Keratinocyte (primary cell): Measurements from ENCODE around the gene TEX29. TPM values are rescaled to one million over a fixed set of nuclear protein-coding genes. Genes with fewer than 3 reads are reported as not detected.

ENCODE experiments used
- DNase-seq: peaks from one replicate; pipeline ENCODE4 v3.0.0-alpha.2; 2011; ENCODE audit warnings: low read depth, missing footprints, low spot score
- FAIRE-seq: peaks from 2 replicates; lab custom pipeline; 2011; peaks lifted over from hg19 to GRCh38; lab: Jason Lieb, UNC
- H2AFZ ChIP-seq: 2 replicates; pipeline ENCODE4 v1.6.0; 2012; ENCODE audit warnings: low read length, control low read depth, inconsistent platforms; ENCODE audit not compliant: control insufficient read depth
- H3K27ac ChIP-seq: 2 replicates; pipeline ENCODE4 v1.5.1; 2011; ENCODE audit warnings: low read length; ENCODE audit not compliant: control insufficient read depth, insufficient read depth
- H3K27me3 ChIP-seq: 3 replicates; pipeline ENCODE4 v1.6.0; 2011; ENCODE audit warnings: low read length; ENCODE audit not compliant: control insufficient read depth, insufficient read depth; ENCODE audit errors: extremely low read depth
- H3K36me3 ChIP-seq, 2 experiments: 2 replicates in 1 of 2; 3 replicates in 1 of 2; pipeline ENCODE4 v1.5.1; 2011; ENCODE audit warnings: low read length in 2 of 2, mild to moderate bottlenecking in 1 of 2; ENCODE audit not compliant: control insufficient read depth in 2 of 2, insufficient read depth in 2 of 2; ENCODE audit errors: extremely low read depth in 1 of 2
- H3K4me1 ChIP-seq: 3 replicates; pipeline ENCODE4 v1.5.1; 2011; ENCODE audit warnings: low read length; ENCODE audit not compliant: control insufficient read depth, insufficient read depth; ENCODE audit errors: extremely low read depth
- H3K4me2 ChIP-seq: 3 replicates; pipeline ENCODE4 v1.6.0; 2011; ENCODE audit warnings: low read depth, low read length; ENCODE audit not compliant: control insufficient read depth, insufficient read depth; ENCODE audit errors: extremely low read depth
- H3K4me3 ChIP-seq, 3 experiments: fragments of 200-600 bp in 1 of 3; sonication (generic) in 1 of 3; 2 replicates in 2 of 3; 3 replicates in 1 of 3; pipeline ENCODE4 v1.5.1; 2011 to 2016; ENCODE audit warnings: low read length in 3 of 3, mild to moderate bottlenecking in 3 of 3, control low read depth in 2 of 3, inconsistent platforms in 1 of 3, low read depth in 1 of 3, mixed read lengths in 1 of 3, mixed run types in 1 of 3, moderate library complexity in 1 of 3; ENCODE audit not compliant: control insufficient read depth in 2 of 3, insufficient read depth in 2 of 3; ENCODE audit errors: extremely low read depth in 1 of 3
- H3K79me2 ChIP-seq: 2 replicates; pipeline ENCODE4 v1.6.0; 2012; ENCODE audit warnings: low read length; ENCODE audit not compliant: control insufficient read depth, insufficient read depth
- H3K9ac ChIP-seq: 3 replicates; pipeline ENCODE4 v1.6.0; 2011; ENCODE audit warnings: low read length; ENCODE audit not compliant: control insufficient read depth, insufficient read depth; ENCODE audit errors: extremely low read depth
- H3K9me1 ChIP-seq: 3 replicates; pipeline ENCODE4 v1.6.0; 2011; ENCODE audit warnings: low read length; ENCODE audit not compliant: control insufficient read depth, insufficient read depth; ENCODE audit errors: extremely low read depth
- H3K9me3 ChIP-seq: 2 replicates; pipeline ENCODE4 v1.5.1; 2012; ENCODE audit warnings: low read depth, low read length; ENCODE audit not compliant: control insufficient read depth
- H4K20me1 ChIP-seq: 3 replicates; pipeline ENCODE4 v1.6.0; 2011; ENCODE audit warnings: low read length; ENCODE audit not compliant: control insufficient read depth, insufficient read depth; ENCODE audit errors: extremely low read depth
- EZH2 ChIP-seq: IDR thresholded peaks from one replicate; pipeline ENCODE4 v1.6.1; 2012; ENCODE audit warnings: inconsistent platforms, mild to moderate bottlenecking, low read length, moderate library complexity
- dilution Hi-C: fragments of 300-500 bp; cut with MboI; formaldehyde crosslinking; loops from one replicate; pipeline ENCODE4 v1.7.0; 2020; ENCODE audit warnings: low sequenced_read_pairs; ENCODE audit not compliant: extremely low pct_ligation_motif_present
- polyA plus RNA-seq, 5 experiments: library from polyadenylated mRNA; depleted of rRNA in 3 of 5; stranded (reverse) in 3 of 5; stranded (forward) in 1 of 5; unstranded in 1 of 5; fragments of >200 nt; gene quantifications; 1 replicate in 1 of 5; 2 replicates in 3 of 5; 3 replicates in 1 of 5; pipeline versions ENCODE4 v1.2.1 to v1.2.3, GENCODE V29; 2011 to 2012; ENCODE audit warnings: missing spikeins in 2 of 5, low read depth in 1 of 5, low replicate concordance in 1 of 5
- TF ChIP-seq, protein P1 (sequence below), 3 experiments: IDR thresholded peaks in 1 of 3; conservative IDR thresholded peaks in 1 of 3; optimal IDR thresholded peaks in 1 of 3; 2 replicates in 2 of 3; 3 replicates in 1 of 3; pipeline versions ENCODE3 to v1.5.1; 2011; ENCODE audit warnings: low read length in 3 of 3, mild to moderate bottlenecking in 3 of 3, moderate library complexity in 2 of 3, control low read depth in 1 of 3, inconsistent platforms in 1 of 3; ENCODE audit not compliant: insufficient read depth in 2 of 3; ENCODE audit errors: extremely low read depth in 1 of 3

Gene TEX29
- polyA plus RNA-seq, 1 donor (not counting 4 experiments of a cell fraction or from before 2014, with no cell fraction given) = 0.18 TPM

GRCh38 chr13:111323549-111323948 is 3.1 kb downstream of the TEX29 start:
- FAIRE-seq = no peak
- dilution Hi-C loops = no loop called here

GRCh38 chr13:111323950-111324651 is 3.7 kb downstream of the TEX29 start:
- Histone ChIP-seq H3K4me2 (no peak overlapping the region), H3K36me3 (no peaks in the 10 kb centered on the region), H2AFZ (no peak overlapping the region), H3K4me1 (no peaks in the 10 kb centered on the region), H3K79me2 (no peaks in the 10 kb centered on the region), H3K9me1 (no peaks in the 10 kb centered on the region), H3K9me3 (no peaks in the 10 kb centered on the region), H3K9ac (no peak overlapping the region), H3K4me3 (no peak overlapping the region), H3K27ac (no peak overlapping the region), H3K27me3 (no peaks in the 10 kb centered on the region), H4K20me1 (no peaks in the 10 kb centered on the region)
- no peak for DNase-seq
- no peak for FAIRE-seq
- dilution Hi-C loops = no loop called here
- TF ChIP-seq, protein P1, sequence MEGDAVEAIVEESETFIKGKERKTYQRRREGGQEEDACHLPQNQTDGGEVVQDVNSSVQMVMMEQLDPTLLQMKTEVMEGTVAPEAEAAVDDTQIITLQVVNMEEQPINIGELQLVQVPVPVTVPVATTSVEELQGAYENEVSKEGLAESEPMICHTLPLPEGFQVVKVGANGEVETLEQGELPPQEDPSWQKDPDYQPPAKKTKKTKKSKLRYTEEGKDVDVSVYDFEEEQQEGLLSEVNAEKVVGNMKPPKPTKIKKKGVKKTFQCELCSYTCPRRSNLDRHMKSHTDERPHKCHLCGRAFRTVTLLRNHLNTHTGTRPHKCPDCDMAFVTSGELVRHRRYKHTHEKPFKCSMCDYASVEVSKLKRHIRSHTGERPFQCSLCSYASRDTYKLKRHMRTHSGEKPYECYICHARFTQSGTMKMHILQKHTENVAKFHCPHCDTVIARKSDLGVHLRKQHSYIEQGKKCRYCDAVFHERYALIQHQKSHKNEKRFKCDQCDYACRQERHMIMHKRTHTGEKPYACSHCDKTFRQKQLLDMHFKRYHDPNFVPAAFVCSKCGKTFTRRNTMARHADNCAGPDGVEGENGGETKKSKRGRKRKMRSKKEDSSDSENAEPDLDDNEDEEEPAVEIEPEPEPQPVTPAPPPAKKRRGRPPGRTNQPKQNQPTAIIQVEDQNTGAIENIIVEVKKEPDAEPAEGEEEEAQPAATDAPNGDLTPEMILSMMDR (optimal IDR thresholded peaks at IDR 0.05 in 1 of 3, IDR thresholded peaks at IDR 0.05 in 1 of 3, conservative IDR thresholded peaks at IDR 0.05 in 1 of 3; ENCODE audit: extremely low read depth in 1 of 3, insufficient read depth in 2 of 3, low read length in 3 of 3) = no peak
- no peak for TF ChIP-seq EZH2

More at GRCh38 chr13:111323549-111323948, 3.1 kb downstream of the TEX29 start:
- no peak for TF ChIP-seq EZH2
- TF ChIP-seq, protein P1 (optimal IDR thresholded peaks at IDR 0.05 in 1 of 3, IDR thresholded peaks at IDR 0.05 in 1 of 3, conservative IDR thresholded peaks at IDR 0.05 in 1 of 3; ENCODE audit: extremely low read depth in 1 of 3, insufficient read depth in 2 of 3, low read length in 3 of 3) = no peak
- Histone ChIP-seq H3K27me3 (no peaks in the 10 kb centered on the region), H3K9me3 (no peaks in the 10 kb centered on the region), H2AFZ (no peak overlapping the region), H3K4me3 (no peak overlapping the region), H3K36me3 (no peaks in the 10 kb centered on the region), H4K20me1 (no peaks in the 10 kb centered on the region), H3K4me1 (no peaks in the 10 kb centered on the region), H3K9ac (no peak overlapping the region), H3K9me1 (no peaks in the 10 kb centered on the region), H3K79me2 (no peaks in the 10 kb centered on the region), H3K27ac (no peak overlapping the region), H3K4me2 (no peak overlapping the region)
- DNase-seq = no peak
